AG09309 (cell line): ENCODE results near the gene STX1A.

Experiments used
- DNase-seq: peaks from one replicate; pipeline ENCODE4 v3.0.0-alpha.2; 2010; ENCODE audit warnings: low read depth
- H3K4me3 ChIP-seq: 2 replicates; pipeline ENCODE4 v1.5.1; 2011; ENCODE audit warnings: mild to moderate bottlenecking, low read depth, low read length, moderate library complexity; ENCODE audit not compliant: control insufficient read depth
- TF ChIP-seq, protein P1 (sequence below): IDR thresholded peaks from 2 replicates; pipeline ENCODE4 v1.5.1; 2011; ENCODE audit warnings: mild to moderate bottlenecking, low read depth, low read length, inconsistent platforms; ENCODE audit not compliant: insufficient read depth, control insufficient read depth; ENCODE audit errors: missing control alignments

Gene STX1A

DNA sequence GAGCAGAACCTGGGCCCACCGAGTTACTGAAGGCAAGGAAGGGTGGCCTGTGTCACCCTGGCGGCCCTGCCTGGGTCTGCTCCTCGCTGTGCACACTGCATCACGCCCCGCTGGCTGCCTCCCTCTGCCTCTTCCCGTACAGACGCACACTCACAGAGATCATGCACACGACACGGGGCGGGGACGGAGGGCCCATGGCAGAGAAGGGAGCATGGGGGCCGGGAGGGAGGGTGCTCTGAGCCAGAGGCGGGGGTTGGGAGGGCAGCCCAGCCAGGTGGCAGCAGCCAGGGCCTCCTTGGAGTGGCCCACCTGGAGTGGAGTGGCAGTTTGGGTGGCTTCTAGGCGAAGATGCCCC is 19.4 kb downstream of the STX1A start:
- TF ChIP-seq, protein P1, sequence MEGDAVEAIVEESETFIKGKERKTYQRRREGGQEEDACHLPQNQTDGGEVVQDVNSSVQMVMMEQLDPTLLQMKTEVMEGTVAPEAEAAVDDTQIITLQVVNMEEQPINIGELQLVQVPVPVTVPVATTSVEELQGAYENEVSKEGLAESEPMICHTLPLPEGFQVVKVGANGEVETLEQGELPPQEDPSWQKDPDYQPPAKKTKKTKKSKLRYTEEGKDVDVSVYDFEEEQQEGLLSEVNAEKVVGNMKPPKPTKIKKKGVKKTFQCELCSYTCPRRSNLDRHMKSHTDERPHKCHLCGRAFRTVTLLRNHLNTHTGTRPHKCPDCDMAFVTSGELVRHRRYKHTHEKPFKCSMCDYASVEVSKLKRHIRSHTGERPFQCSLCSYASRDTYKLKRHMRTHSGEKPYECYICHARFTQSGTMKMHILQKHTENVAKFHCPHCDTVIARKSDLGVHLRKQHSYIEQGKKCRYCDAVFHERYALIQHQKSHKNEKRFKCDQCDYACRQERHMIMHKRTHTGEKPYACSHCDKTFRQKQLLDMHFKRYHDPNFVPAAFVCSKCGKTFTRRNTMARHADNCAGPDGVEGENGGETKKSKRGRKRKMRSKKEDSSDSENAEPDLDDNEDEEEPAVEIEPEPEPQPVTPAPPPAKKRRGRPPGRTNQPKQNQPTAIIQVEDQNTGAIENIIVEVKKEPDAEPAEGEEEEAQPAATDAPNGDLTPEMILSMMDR = no peak
- no peak for DNase-seq
- H3K4me3 ChIP-seq = no peak overlapping the region

DNA sequence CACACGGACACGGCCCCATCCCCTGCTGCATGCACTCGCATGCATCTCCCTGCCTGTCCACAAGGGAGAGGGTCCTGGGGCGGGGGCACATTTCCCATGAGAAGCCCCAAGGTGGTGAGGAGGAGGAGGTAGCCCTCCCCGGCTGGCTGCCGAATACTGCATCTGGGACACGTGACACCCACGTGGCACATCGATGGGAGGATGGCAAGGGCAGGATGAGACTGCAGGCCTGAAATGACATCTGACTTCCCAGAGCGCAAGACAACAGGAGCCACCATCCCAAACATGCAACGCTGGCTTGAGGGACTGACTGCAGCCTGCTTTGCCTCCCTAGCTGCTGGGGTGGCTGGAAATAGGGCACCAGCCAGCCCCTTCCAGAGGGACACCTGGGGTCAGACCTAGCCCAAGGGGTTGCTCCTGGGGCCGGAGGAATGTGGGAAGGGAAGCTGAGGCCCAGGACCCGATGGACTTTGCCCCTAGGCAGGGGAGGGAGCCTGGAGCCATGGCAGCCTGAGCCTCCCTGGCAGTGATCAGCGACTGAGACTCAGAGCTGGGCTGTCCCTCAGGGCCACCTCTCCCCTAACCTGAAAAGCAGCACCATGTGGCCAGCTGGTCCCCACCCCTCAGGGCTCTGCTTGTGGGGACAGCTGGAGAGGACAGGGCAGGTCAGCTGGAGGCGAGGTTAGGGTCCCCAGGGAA is 19.9 kb downstream of the STX1A start:
- DNase-seq = no peak
- TF ChIP-seq, protein P1 = no peak

DNA sequence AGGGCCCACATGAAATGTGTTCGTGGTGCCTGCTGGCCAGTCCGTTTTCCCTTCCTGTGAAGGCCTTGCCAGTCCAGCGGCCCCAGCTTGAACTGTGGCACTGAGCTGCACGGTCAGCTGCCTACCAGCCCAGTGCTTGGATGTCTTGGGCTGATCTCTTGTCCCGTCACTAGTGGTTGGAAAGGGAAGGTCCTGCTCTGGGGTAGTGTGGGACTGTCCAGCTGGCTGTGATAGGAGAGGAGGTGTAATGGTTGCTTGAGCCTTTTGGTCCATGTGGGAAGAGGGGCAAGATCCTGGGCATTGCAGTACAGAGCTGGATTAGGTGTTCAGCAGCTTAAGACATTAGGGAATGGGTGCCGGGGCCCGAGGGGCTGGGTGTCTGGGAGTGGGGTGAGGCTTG is 21.1 kb downstream of the STX1A start:
- no peak overlapping the region for H3K4me3 ChIP-seq
- no peak for DNase-seq
- TF ChIP-seq, protein P1 = no peak

More for the DNA sequence above, 19.9 kb downstream of the STX1A start:
- H3K4me3 ChIP-seq = no peak overlapping the region

DNA sequence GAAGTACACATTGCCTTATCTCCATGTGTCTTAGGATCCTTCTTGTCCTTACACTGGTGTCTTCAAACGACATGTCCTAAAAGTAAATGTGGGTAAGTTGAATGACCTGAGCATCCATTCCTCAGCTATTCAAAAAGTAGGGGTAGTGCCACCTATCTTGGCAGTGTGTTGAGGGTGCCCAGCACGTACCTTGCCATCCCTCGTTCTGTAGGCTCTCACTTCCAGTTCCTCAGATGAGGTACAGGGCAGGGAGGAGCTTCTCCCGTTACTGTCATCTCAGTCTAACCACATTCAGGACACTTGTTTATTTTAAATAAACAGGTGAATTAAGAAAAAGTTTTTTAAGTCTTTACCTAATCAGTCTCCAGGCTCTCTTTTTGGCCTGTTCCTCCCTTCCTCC is 23.1 kb downstream of the STX1A start:
- TF ChIP-seq, protein P1 = no peak
- no peak overlapping the region for H3K4me3 ChIP-seq
- no peak for DNase-seq

DNA sequence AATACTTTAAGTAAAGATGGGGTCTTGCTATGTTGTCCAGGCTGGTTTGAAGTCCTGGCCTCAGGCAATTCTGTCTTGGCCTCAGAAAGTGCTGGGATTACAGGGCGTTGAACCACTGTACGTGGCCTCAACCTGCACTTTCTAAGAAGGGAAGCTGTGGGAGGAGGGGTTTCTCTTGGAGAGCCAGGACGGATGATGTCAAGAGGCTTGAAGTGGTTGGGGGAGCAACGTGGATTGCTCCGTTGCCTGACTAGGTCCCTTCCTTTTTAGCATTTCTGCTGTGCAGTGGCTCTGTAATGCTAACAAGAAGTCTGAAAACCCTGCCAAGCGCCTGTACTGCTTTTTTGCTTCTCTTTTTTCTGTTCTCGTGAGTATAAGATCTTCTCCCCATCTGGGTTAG is 28.8 kb downstream of the STX1A start:
- H3K4me3 ChIP-seq = no peak overlapping the region
- TF ChIP-seq, protein P1 = no peak
- DNase-seq = no peak

DNA sequence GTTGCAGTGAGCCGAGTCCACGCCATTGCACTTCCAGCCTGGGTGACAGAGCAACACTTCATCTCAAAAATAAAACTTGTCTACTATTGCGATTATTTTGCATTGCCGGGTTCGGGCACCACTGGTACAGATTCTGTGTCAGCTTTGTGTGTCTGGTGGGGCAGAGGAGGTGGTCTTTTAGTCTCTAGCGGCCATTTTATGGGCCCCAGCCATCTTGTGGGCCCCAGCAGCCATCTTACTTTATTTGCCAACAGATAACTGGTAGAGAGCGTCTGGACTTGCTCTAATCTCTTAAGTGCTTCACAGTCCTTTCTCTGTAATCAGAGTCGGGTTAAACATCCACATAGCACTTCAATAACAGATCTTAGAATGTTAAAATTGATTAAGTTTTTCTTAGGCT is 31.2 kb downstream of the STX1A start:
- H3K4me3 ChIP-seq = no peak overlapping the region
- TF ChIP-seq, protein P1 = no peak
- no peak for DNase-seq
